Calu3 (cell line): ENCODE measurements around the gene UROS. TPM values are rescaled to one million over a fixed set of nuclear protein-coding genes. Genes with fewer than 3 reads are reported as not detected.

ENCODE experiments used
- BruUV-seq: library from RNA; stranded (reverse); fragments of 400-500 nt; replicated peaks from 2 replicates; lab custom pipeline; 2021; lab: Mats Ljungman, UMichigan
- CTCF ChIA-PET: fragments of 300-600 bp; sonication (Branson Sonifier 250); formaldehyde crosslinking; loops from one replicate; lab custom pipeline; 2022; ENCODE audit warnings: antibody characterized with exemption; lab: Charles Lee
- DNase-seq: peaks from one replicate; pipeline ENCODE4 v3.0.0; 2022
- H3K27ac Mint-ChIP-seq: one replicate; pipeline ENCODE4 v1.8.0; 2022; ENCODE audit warnings: mixed read lengths; ENCODE audit not compliant: unreplicated experiment
- H3K27me3 Mint-ChIP-seq: one replicate; pipeline ENCODE4 v1.8.0; 2022; ENCODE audit warnings: mixed read lengths; ENCODE audit not compliant: unreplicated experiment
- H3K36me3 Mint-ChIP-seq: one replicate; pipeline ENCODE4 v1.8.0; 2022; ENCODE audit warnings: mild to moderate bottlenecking, moderate library complexity, mixed read lengths; ENCODE audit not compliant: insufficient read depth, unreplicated experiment
- H3K4me1 Mint-ChIP-seq: one replicate; pipeline ENCODE4 v1.8.0; 2022; ENCODE audit warnings: mild to moderate bottlenecking, low read depth, mixed read lengths; ENCODE audit not compliant: unreplicated experiment
- H3K4me3 Mint-ChIP-seq: one replicate; pipeline ENCODE4 v1.8.0; 2022; ENCODE audit warnings: mild to moderate bottlenecking, low read depth, moderate library complexity, mixed read lengths; ENCODE audit not compliant: unreplicated experiment
- H3K9me3 Mint-ChIP-seq: one replicate; pipeline ENCODE4 v1.8.0; 2022; ENCODE audit warnings: low read depth, mixed read lengths; ENCODE audit not compliant: unreplicated experiment
- intact Hi-C: fragments of 100-400 bp; cut with micrococcal nuclease; formaldehyde crosslinking; loops from one replicate; pipeline ENCODE4 v1.10.0; 2022; ENCODE audit not compliant: unreplicated experiment
- total RNA-seq: library from RNA; stranded (reverse); gene quantifications from 2 replicates; pipeline ENCODE4 v1.2.3, GENCODE V29; 2022
- TF ChIP-seq, protein P1 (sequence below): fragments of 200-600 bp; IDR thresholded peaks from one replicate; pipeline ENCODE4 v1.8.0; 2022; ENCODE audit warnings: antibody characterized with exemption; ENCODE audit not compliant: unreplicated experiment

The UROS gene
- total RNA-seq, 1 experiment from 2014 or later, result 45.3 TPM

DNA sequence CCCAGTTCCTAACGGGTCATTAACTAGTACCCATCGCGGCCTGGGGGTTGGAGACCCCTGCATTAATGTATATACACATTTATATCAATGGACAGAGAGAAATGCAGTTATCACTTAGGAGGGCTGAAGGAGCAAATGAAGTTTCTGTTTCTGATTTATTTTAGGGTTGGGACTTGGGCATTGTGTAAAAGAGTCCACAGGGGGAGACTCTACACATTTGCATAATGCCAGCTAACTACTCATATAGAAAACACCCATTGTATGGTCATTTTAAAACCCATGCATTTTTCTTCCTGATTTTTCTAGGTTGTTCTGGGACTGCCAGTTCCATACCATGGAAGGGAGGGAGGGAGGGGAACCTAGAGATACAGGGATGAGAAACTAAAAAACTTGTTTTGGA, 23.8 kb upstream of the UROS start:
- Mint-ChIP-seq H3K27ac (no peak overlapping the region), H3K27me3 (no peaks in the 10 kb centered on the region), H3K36me3 (peaks cover 21% of the 10 kb centered on the region), H3K4me3 (no peak overlapping the region), H3K4me1 (no peaks in the 10 kb centered on the region), H3K9me3 (no peaks in the 10 kb centered on the region)
- DNase-seq, result no peak
- CTCF ChIA-PET, result no interaction called here
- BruUV-seq, result no TSS peak
- intact Hi-C loops, result no loop called here
- TF ChIP-seq, protein P1, sequence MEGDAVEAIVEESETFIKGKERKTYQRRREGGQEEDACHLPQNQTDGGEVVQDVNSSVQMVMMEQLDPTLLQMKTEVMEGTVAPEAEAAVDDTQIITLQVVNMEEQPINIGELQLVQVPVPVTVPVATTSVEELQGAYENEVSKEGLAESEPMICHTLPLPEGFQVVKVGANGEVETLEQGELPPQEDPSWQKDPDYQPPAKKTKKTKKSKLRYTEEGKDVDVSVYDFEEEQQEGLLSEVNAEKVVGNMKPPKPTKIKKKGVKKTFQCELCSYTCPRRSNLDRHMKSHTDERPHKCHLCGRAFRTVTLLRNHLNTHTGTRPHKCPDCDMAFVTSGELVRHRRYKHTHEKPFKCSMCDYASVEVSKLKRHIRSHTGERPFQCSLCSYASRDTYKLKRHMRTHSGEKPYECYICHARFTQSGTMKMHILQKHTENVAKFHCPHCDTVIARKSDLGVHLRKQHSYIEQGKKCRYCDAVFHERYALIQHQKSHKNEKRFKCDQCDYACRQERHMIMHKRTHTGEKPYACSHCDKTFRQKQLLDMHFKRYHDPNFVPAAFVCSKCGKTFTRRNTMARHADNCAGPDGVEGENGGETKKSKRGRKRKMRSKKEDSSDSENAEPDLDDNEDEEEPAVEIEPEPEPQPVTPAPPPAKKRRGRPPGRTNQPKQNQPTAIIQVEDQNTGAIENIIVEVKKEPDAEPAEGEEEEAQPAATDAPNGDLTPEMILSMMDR, result no peak

DNA sequence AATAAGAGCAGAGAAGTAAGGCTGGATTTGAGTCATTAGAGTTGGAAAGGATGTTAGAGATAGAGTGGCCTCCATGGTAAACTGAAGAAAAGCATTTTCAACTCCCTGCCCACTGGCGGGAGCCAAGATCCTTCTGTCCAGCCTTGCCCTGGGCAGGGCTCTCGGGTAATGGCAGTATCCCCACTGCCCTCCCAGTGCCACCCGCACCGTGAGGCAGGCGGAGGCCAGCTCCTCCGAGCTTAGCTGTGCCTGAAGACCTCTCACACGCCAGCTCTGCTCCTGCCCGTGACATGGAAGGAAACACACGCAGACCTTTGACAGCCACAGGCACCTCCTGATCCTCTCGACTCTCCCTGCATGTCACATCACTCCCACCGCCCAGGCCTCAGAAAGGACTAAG, 22.6 kb upstream of the UROS start:
- no peak for DNase-seq
- BruUV-seq, result no TSS peak
- Mint-ChIP-seq H3K27me3 (no peaks in the 10 kb centered on the region), H3K27ac (no peak overlapping the region), H3K36me3 (peaks cover 17% of the 10 kb centered on the region), H3K4me3 (no peak overlapping the region), H3K4me1 (no peaks in the 10 kb centered on the region), H3K9me3 (no peaks in the 10 kb centered on the region)
- CTCF ChIA-PET, result no interaction called here
- intact Hi-C loops, result no loop called here
- TF ChIP-seq, protein P1, result no peak

DNA sequence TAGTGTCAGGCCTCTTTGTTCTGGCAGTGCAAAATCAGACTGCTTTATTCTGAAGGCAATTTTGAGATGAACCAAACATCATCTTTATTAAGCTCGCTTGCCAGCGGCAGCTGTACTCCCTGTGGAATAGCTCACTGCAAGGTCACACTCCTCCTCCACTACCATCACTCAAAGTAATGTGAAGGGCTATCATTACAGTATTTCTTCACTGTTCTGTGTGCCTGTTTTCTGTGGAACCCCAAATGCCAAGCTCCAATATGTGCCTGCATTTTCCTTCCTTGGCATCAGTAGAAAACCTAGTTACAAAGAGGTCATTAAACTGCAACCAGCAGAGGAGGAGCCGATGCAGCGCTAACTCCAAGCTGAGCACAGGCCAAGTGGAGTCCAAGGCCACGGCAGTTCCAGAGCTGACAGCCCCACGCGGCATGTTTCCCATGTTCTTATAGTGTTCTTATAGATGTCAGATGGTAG, 21.7 kb upstream of the UROS start:
- Mint-ChIP-seq H3K4me3 (no peak overlapping the region), H3K4me1 (no peaks in the 10 kb centered on the region), H3K9me3 (no peaks in the 10 kb centered on the region), H3K36me3 (peaks cover 11% of the 10 kb centered on the region), H3K27ac (no peak overlapping the region), H3K27me3 (no peaks in the 10 kb centered on the region)
- no TSS peak for BruUV-seq
- intact Hi-C loops, result no loop called here
- TF ChIP-seq, protein P1, result no peak
- CTCF ChIA-PET, result no interaction called here
- DNase-seq, result no peak

DNA sequence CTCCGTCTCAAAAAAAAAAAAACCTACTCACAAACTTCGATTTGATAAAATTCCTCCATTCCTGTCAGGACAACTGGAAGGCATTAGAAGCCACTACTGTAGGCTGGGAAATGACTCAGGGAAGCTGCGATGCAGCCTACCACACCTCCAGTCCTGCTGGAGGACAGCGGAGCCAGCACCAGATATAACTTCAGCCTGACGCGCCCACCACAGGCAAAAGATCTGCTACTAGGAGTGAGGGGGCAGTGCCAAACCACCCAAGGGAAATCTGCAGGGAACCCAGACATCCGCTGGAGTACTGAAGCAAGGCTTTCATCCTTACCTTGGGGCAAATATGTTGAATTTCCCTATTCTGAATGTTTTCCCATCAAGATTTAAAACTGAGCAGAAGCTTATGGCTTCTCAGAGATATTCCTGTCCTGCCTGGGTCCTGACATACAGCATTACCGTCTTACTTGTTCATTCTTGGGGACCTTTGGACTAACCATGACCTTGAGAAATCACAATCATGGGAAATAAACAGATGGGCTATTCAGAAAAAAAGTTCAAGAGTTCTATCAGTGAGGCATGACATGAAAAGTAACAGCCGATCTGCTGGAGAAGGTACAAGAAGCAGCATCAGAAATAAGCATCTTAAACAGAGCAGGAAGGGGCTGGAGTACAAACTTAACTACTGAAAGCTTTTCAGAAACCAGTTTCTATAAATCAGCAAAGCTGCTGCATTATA, 20.7 kb upstream of the UROS start:
- Mint-ChIP-seq H3K27ac (no peak overlapping the region), H3K4me1 (no peaks in the 10 kb centered on the region), H3K27me3 (no peaks in the 10 kb centered on the region), H3K36me3 (peaks cover 21% of the 10 kb centered on the region), H3K4me3 (no peak overlapping the region), H3K9me3 (no peaks in the 10 kb centered on the region)
- BruUV-seq, result no TSS peak
- CTCF ChIA-PET, result no interaction called here
- intact Hi-C loops, result no loop called here
- TF ChIP-seq, protein P1, result no peak
- no peak for DNase-seq
